ENCODE results near the gene EVI5. TPM values are rescaled to one million over a fixed set of nuclear protein-coding genes. Genes with fewer than 3 reads are reported as not detected.

The EVI5 gene
- total and polyA plus RNA-seq, 10 of the 15 experiments (the other 5 are each of a cell fraction or from before 2014, with no cell fraction given): 0.27 to 6.8 (median 1.7) TPM

GRCh38 chr1:92784639-92785500, at the start of gene EVI5 (continued):
- TF ChIP-seq SKIL (IDR thresholded peaks at IDR 0.05; ENCODE audit: low read depth, poor library complexity, severe bottlenecking): no peak
- TF ChIP-seq CTCF (IDR thresholded peaks at IDR 0.05 in 2 of 3, conservative IDR thresholded peaks at IDR 0.05 in 1 of 3; ENCODE audit: control insufficient read depth in 2 of 3, extremely low read depth in 1 of 3, insufficient read depth in 1 of 3, low read depth in 3 of 3, low read length in 3 of 3): peak in 2 of 3 experiments; percentile 28 to 39; a peak in 1 of 6 replicates
- TF ChIP-seq ZNF207 (IDR thresholded peaks at IDR 0.05; ENCODE audit: borderline replicate concordance): no peak
- TF ChIP-seq IKZF2 (IDR thresholded peaks at IDR 0.05): no peak
- no peak for TF ChIP-seq RFX5 (IDR thresholded peaks at IDR 0.05; ENCODE audit: low read depth, low read length)
- TF ChIP-seq ASH2L (IDR thresholded peaks at IDR 0.05; ENCODE audit: borderline replicate concordance, low read depth): 0 out of 2 replicates have a peak, but pooled peaks have one; percentile 46
- TF ChIP-seq SMARCA5 (IDR thresholded peaks at IDR 0.05): no peak
- TF ChIP-seq EGR1 (IDR thresholded peaks at IDR 0.05; ENCODE audit: borderline replicate concordance in 1 of 2, low read depth in 2 of 2, low read length in 2 of 2): no peak
